ENCODE measurements around the gene KRTAP29-1. TPM values are rescaled to one million over a fixed set of nuclear protein-coding genes. Genes with fewer than 3 reads are reported as not detected.

The KRTAP29-1 gene
- total RNA-seq, 2 donors from 2014 or later: not detected

DNA sequence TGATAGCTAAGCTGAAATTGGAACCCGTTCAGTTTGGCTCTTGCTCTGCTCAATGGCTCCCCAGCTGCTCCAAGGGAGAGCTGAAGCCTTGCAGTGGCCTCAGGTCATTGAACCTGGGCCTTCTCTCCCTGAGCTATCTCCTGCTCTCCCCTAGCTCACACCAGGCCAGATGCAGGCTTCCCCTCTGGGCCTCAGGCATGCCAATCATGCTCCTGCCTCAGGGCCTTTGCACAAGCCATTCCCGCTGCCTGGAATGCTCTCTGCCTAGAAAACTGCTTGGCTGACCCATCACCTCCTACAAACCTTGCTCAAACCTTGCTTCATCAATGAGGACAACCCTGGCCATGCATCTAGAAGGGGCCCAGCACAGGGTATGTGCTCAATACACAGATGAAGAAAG lies 29.6 kb upstream of the KRTAP29-1 start:
- H3K27ac ChIP-seq: no peak overlapping the region
- no peak overlapping the region for H3K4me3 ChIP-seq
- H3K4me1 ChIP-seq (ENCODE audit: control insufficient read depth in 1 of 2, low read depth in 2 of 2): no peaks in the 10 kb centered on the region
- ATAC-seq (ENCODE audit: insufficient number of reproducible peaks, low FRiP score, low read depth) (no peak), DNase-seq (ENCODE audit: low spot score) (no peak)
- no peaks in the 10 kb centered on the region for H3K27me3 ChIP-seq (replicated peaks; ENCODE audit: insufficient read depth)
- no peaks in the 10 kb centered on the region for H3K36me3 ChIP-seq
- TF ChIP-seq, protein P1, sequence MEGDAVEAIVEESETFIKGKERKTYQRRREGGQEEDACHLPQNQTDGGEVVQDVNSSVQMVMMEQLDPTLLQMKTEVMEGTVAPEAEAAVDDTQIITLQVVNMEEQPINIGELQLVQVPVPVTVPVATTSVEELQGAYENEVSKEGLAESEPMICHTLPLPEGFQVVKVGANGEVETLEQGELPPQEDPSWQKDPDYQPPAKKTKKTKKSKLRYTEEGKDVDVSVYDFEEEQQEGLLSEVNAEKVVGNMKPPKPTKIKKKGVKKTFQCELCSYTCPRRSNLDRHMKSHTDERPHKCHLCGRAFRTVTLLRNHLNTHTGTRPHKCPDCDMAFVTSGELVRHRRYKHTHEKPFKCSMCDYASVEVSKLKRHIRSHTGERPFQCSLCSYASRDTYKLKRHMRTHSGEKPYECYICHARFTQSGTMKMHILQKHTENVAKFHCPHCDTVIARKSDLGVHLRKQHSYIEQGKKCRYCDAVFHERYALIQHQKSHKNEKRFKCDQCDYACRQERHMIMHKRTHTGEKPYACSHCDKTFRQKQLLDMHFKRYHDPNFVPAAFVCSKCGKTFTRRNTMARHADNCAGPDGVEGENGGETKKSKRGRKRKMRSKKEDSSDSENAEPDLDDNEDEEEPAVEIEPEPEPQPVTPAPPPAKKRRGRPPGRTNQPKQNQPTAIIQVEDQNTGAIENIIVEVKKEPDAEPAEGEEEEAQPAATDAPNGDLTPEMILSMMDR (IDR thresholded peaks at IDR 0.05): no peak
- no peaks in the 10 kb centered on the region for H3K9me3 ChIP-seq

DNA sequence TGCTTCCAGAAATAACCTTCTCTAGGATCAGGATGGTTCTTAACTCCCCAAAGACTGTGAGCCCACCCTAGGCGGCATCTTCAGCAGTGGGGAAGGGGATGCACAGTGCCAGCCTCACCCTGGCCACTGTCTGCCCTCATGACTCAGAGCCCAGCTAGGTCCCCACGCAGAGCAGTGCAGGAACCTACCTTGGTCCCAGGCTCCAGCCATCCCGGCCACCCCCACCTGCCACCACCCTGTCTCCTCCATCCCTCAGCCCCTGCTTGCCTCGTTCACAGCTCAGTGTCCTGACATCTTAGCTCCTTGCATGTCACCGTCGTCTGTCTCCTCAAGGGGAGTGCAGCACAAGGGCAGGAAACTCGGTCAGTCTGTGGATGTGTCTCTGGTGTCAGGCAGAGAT lies 29.0 kb upstream of the KRTAP29-1 start:
- TF ChIP-seq, protein P1 (IDR thresholded peaks at IDR 0.05): no peak
- ATAC-seq (ENCODE audit: insufficient number of reproducible peaks, low FRiP score, low read depth): no peak
- Histone ChIP-seq H3K36me3 (no peaks in the 10 kb centered on the region), H3K4me1 (ENCODE audit: control insufficient read depth in 1 of 2, low read depth in 2 of 2) (no peaks in the 10 kb centered on the region), H3K27ac (no peak overlapping the region), H3K4me3 (no peak overlapping the region), H3K9me3 (no peaks in the 10 kb centered on the region), H3K27me3 (replicated peaks; ENCODE audit: insufficient read depth) (no peaks in the 10 kb centered on the region)
- DNase-seq (ENCODE audit: low spot score): no peak

DNA sequence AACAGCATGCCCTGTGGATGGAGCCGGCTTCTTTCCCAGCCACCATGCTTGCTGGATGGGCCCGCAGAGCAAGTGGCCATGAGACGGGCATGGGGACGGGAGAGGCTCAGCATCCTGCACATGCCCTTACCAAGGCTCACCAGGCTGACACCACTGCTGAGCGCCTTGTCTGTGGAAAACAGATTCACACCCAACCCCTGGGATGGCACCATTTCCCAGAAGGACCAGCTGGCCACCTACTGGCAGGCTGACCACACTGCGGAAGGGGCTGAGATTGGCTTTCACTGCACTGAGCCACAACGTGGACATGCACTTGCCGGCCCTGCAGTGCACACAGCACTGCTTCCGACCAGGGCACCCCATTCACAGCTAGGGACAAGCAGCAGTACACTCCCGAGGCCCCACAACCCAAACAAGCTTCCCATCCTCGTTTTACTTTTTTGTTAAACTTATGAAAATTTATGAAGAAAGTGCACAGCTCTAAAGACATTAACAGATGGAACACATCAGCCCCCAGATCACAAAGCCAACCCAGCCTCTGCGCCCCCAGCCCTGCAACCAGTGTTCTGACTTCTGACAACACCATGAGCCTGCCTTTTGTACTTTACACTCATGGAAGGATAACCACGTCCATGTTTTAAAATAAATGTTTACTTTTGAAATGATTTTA lies 26.8 kb upstream of the KRTAP29-1 start:
- Histone ChIP-seq H3K9me3 (no peaks in the 10 kb centered on the region), H3K27ac (no peak overlapping the region), H3K27me3 (replicated peaks; ENCODE audit: insufficient read depth) (no peaks in the 10 kb centered on the region), H3K36me3 (no peaks in the 10 kb centered on the region), H3K4me3 (no peak overlapping the region), H3K4me1 (ENCODE audit: control insufficient read depth in 1 of 2, low read depth in 2 of 2) (no peaks in the 10 kb centered on the region)
- TF ChIP-seq, protein P1 (IDR thresholded peaks at IDR 0.05): peak; percentile 56
- ATAC-seq (ENCODE audit: insufficient number of reproducible peaks, low FRiP score, low read depth): no peak
- DNase-seq (ENCODE audit: low spot score): no peak

DNA sequence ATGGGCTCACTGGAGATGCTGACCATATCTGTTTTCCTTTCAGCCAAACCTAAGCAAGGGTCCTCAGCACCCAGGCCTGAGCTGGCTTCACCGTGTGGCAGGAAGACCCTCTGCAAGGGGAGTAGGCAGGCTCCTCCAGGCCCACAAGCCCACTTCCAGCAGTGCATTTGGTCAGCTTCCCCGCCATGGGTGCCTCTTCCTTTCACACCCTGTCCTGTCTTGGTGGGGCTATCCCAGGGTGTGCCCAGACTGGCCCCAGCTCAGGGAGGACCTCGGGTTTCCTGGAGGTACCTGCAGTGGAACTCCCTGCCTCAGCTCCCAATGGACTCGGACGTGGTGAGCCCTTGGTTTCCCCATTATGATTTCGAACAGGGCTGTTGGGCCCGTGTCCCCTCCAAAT lies 25.6 kb upstream of the KRTAP29-1 start:
- no peaks in the 10 kb centered on the region for H3K4me1 ChIP-seq (ENCODE audit: control insufficient read depth in 1 of 2, low read depth in 2 of 2)
- ATAC-seq (ENCODE audit: insufficient number of reproducible peaks, low FRiP score, low read depth) (no peak), DNase-seq (ENCODE audit: low spot score) (no peak)
- no peaks in the 10 kb centered on the region for H3K27me3 ChIP-seq (replicated peaks; ENCODE audit: insufficient read depth)
- TF ChIP-seq, protein P1 (IDR thresholded peaks at IDR 0.05): no peak
- H3K27ac ChIP-seq: no peak overlapping the region
- H3K36me3 ChIP-seq: no peaks in the 10 kb centered on the region
- H3K9me3 ChIP-seq: no peaks in the 10 kb centered on the region
- no peak overlapping the region for H3K4me3 ChIP-seq

DNA sequence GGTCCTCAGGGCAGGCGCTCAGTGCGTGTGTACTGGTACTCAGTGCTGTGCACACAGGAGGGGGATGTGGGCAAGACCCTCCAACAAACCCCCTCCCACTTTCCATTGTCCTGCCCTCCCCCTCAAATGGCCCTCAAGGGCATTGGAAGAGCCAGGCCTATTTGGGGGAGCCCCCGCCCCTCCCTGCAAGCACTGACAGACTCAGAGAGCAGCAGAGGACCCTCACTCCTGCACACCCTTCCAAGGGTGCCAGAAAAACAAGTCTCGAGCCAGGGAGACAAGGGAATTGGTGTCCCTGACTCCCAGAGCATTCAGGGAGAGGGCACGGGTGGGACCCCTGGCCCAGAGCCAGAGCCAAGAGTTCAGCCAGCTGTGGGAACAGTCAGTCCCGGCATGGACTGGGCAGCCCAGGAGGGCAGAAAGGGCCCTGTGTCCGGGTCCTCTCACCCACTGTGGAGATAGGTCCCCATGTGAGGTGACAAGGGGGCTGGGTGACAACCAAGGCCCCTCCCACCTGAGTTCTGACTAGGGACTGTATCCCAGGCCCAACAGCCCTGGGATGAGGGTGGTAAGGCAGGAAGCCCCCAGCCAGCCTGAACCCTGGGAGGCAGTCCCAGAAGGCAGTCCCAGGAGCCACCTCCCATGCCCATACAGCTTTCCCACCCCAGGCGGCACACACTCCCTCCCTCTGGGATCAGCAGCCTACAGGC lies 24.9 kb upstream of the KRTAP29-1 start:
- DNase-seq (ENCODE audit: low spot score): no peak
- H3K27ac ChIP-seq: no peak overlapping the region
- TF ChIP-seq, protein P1 (IDR thresholded peaks at IDR 0.05): no peak
- H3K4me1 ChIP-seq (ENCODE audit: control insufficient read depth in 1 of 2, low read depth in 2 of 2): no peaks in the 10 kb centered on the region
- H3K4me3 ChIP-seq: no peak overlapping the region
- no peaks in the 10 kb centered on the region for H3K36me3 ChIP-seq
- no peaks in the 10 kb centered on the region for H3K27me3 ChIP-seq (replicated peaks; ENCODE audit: insufficient read depth)
- H3K9me3 ChIP-seq: no peaks in the 10 kb centered on the region
- no peak for ATAC-seq (ENCODE audit: insufficient number of reproducible peaks, low FRiP score, low read depth)
